Left lung (tissue), 10 donors: ENCODE results near the gene ATXN1. TPM values are rescaled to one million over a fixed set of nuclear protein-coding genes. Genes with fewer than 3 reads are reported as not detected.
A peak's percentile ranks its signal among the peaks of the same experiment; 100 is the strongest.

ENCODE experiments used
- ATAC-seq: fragments of 200-7000 bp; cut with Tn5 transposase; one replicate; pipeline ENCODE4 v1.9.1; 2020; ENCODE audit warnings: moderate library complexity
- DNase-seq, 4 donors: peaks; one replicate each; pipeline ENCODE4 v3.0.0-alpha.2; 2013 to 2020
- H3K27ac ChIP-seq, 2 donors: fragments of 200-600 bp; sonication (generic) in 1 of 2; one replicate each; pipeline versions ENCODE4 v1.5.0 to v1.8.0; 2020 to 2021
- H3K27me3 ChIP-seq, 2 donors: fragments of 200-600 bp; sonication (generic) in 1 of 2; one replicate each; pipeline versions ENCODE4 v1.5.0 to v1.8.0; 2020 to 2021
- H3K36me3 ChIP-seq, 2 donors: fragments of 200-600 bp; sonication (generic) in 1 of 2; one replicate each; pipeline versions ENCODE4 v1.5.0 to v1.8.0; 2020 to 2021
- H3K4me1 ChIP-seq, 2 donors: fragments of 200-600 bp; one replicate each; pipeline ENCODE4 v1.8.0; 2021
- H3K4me3 ChIP-seq, 2 donors: fragments of 200-600 bp; sonication (generic) in 1 of 2; one replicate each; pipeline versions ENCODE4 v1.5.0 to v1.8.0; 2020 to 2021; ENCODE audit warnings: mild to moderate bottlenecking in 1 of 2
- H3K9me3 ChIP-seq, 2 donors: fragments of 200-600 bp; sonication (generic) in 1 of 2; one replicate each; pipeline versions ENCODE4 v1.5.0 to v1.8.0; 2020 to 2021
- intact Hi-C, 2 donors: fragments of 100-400 bp; cut with DNase I; formaldehyde crosslinking; loops; one replicate each; pipeline versions ENCODE4 v1.11.2 to v1.14.2; 2022
- polyA plus RNA-seq, 6 donors: library from polyadenylated mRNA; unstranded; fragments of 120-200 nt; gene quantifications; one replicate each; pipeline ENCODE4 v1.2.1, GENCODE V29; 2013; ENCODE audit not compliant: insufficient read length in 6 of 6
- total RNA-seq, 2 donors: library from RNA; stranded (reverse); fragmentation: NEBNext Ultra II Directional; extraction: Animal tissue kit (Norgen Biotek cat#: 25700); gene quantifications; one replicate each; pipeline ENCODE4 v1.2.1, GENCODE V29; 2021
- TF ChIP-seq, protein P1 (sequence below), 2 donors: fragments of 200-600 bp; sonication (generic) in 1 of 2; IDR thresholded peaks; one replicate each; pipeline versions ENCODE4 v1.5.0 to v1.8.0; 2021; ENCODE audit warnings: antibody characterized with exemption in 2 of 2
- donor health status: DM: no; HTN: yes; CAD: no.
- donor health status: DM: no; HTN: no; CAD: no.

Gene ATXN1
- total and polyA plus RNA-seq, 8 donors: 23.3 to 67.4 (median 27.3) TPM

DNA sequence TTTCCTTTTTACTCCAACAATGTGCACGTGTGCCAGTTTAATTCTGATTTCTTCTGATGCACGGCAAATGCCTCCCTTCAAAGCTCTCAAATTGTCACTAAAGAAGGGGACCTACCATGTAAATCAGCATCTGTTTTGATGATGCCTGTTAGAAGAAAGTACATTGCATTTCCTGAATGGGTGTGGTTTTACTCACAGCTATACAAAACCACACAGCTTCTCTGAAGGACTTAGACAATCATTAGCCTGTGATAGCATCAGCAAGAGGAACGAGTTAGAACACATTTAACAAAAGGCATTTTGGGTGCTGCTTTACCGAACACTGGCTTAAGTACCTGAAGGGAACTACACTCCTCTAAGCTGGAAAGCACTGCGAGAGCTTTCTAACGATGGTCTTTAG is 109.4 kb downstream of the ATXN1 start:
- peaks cover 0 to 43% of the 10 kb centered on the region in 2 donors for H3K36me3 ChIP-seq
- peak overlapping the region in 1 of 2 donors; percentile 10 for H3K27ac ChIP-seq
- no peaks in the 10 kb centered on the region for H3K9me3 ChIP-seq
- intact Hi-C loops: no loop called here
- H3K4me1 ChIP-seq: peaks cover 0 to 29% of the 10 kb centered on the region in 2 donors
- no peak overlapping the region for H3K4me3 ChIP-seq
- H3K27me3 ChIP-seq: no peaks in the 10 kb centered on the region
- DNase-seq: no peak
- TF ChIP-seq, protein P1, sequence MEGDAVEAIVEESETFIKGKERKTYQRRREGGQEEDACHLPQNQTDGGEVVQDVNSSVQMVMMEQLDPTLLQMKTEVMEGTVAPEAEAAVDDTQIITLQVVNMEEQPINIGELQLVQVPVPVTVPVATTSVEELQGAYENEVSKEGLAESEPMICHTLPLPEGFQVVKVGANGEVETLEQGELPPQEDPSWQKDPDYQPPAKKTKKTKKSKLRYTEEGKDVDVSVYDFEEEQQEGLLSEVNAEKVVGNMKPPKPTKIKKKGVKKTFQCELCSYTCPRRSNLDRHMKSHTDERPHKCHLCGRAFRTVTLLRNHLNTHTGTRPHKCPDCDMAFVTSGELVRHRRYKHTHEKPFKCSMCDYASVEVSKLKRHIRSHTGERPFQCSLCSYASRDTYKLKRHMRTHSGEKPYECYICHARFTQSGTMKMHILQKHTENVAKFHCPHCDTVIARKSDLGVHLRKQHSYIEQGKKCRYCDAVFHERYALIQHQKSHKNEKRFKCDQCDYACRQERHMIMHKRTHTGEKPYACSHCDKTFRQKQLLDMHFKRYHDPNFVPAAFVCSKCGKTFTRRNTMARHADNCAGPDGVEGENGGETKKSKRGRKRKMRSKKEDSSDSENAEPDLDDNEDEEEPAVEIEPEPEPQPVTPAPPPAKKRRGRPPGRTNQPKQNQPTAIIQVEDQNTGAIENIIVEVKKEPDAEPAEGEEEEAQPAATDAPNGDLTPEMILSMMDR (IDR thresholded peaks at IDR 0.05): no peak
- peak; percentile 60 for ATAC-seq

DNA sequence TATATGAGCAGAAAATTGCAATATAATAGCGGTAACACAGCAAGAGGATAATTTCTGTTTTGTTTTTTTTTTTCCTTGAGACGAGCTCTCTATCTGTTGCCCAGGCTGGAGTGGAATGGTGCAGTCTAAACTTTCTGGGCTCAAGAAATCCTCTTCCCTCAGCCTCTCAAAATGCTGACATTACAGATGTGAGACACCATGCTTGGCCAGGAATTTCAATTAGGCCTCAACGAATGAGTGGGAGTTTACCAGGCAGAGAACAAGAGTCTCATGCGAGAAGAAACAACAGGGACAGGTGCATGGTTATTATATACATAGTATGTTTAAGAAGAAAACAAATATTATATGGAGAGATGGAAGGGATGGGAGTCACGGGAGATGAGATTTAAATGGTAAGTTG is 111.4 kb downstream of the ATXN1 start:
- DNase-seq (no peak), ATAC-seq (no peak)

DNA sequence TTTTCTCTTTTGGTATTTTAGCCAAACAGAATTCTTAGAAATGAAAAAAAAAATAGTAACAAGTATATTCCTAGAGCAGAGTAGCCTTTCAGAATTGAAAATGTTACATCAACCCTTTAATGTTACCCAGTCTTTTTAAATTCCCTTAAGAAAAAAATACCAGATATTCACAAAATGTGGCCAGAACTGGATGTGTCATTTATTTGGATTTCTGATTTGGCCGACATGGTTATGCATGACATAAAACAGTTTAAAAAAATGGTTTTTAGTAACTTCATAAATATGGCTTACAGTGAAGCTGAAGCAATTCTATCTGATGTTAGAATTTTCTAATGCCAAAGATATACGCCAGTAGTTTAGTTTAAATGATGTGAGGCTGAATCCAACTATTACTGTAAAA is 112.0 kb downstream of the ATXN1 start:
- Histone ChIP-seq H3K9me3 (no peaks in the 10 kb centered on the region), H3K4me3 (no peak overlapping the region), H3K27me3 (no peaks in the 10 kb centered on the region), H3K27ac (no peak overlapping the region), H3K4me1 (peaks cover 0 to 29% of the 10 kb centered on the region in 2 donors), H3K36me3 (peaks cover 0 to 27% of the 10 kb centered on the region in 2 donors)
- ATAC-seq (no peak), DNase-seq (no peak)
- TF ChIP-seq, protein P1 (IDR thresholded peaks at IDR 0.05): no peak
- intact Hi-C loops: no loop called here

More for the DNA sequence above, 111.4 kb downstream of the ATXN1 start:
- H3K36me3 ChIP-seq: peaks cover 0 to 23% of the 10 kb centered on the region in 2 donors
- no peaks in the 10 kb centered on the region for H3K27me3 ChIP-seq
- no peak overlapping the region for H3K27ac ChIP-seq
- TF ChIP-seq, protein P1 (IDR thresholded peaks at IDR 0.05): no peak
- H3K4me3 ChIP-seq: no peak overlapping the region
- H3K9me3 ChIP-seq: no peaks in the 10 kb centered on the region
- intact Hi-C loops: no loop called here
- peaks cover 0 to 29% of the 10 kb centered on the region in 2 donors for H3K4me1 ChIP-seq

DNA sequence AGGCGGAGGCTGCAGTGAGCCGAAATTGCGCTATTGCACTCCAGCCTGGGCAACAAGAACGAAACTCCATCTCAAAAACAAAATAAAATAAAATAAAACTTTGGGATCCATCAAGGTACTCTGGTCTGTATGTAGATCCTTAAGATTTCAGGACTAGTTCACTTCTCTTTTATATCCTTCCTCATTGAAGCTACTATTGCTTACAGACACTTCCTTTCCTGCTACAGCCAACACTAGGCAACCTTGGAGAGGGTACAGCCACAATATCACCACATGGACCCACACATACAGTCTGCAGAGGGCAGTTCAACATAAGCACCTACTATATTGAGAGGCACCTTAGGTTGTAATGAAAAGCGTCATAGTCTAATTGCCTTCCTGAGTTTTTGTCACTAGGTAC is 113.3 kb downstream of the ATXN1 start:
- Histone ChIP-seq H3K4me1 (peaks cover 0 to 26% of the 10 kb centered on the region in 2 donors), H3K9me3 (no peaks in the 10 kb centered on the region), H3K36me3 (peaks cover 0 to 18% of the 10 kb centered on the region in 2 donors), H3K4me3 (no peak overlapping the region), H3K27me3 (no peaks in the 10 kb centered on the region), H3K27ac (no peak overlapping the region)
- TF ChIP-seq, protein P1 (IDR thresholded peaks at IDR 0.05): no peak
- DNase-seq (no peak), ATAC-seq (no peak)
- intact Hi-C loops: no loop called here

DNA sequence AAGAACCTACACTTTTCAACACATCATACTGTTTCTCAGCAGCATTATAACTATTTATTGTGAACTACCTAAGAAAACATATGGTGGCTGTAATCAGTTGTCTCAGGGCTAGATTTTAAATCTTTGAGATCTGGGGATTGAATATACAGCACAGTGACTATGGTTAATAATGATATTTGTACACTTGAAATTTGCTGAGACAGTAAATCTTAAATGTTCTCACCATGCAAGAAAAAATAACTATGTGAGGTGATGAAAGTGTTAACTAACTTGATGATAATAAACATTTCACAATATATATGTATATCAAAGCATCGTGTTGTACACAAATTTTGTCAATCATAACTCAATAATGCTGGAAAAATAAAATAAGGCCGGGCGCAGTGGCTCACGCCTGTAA is 113.8 kb downstream of the ATXN1 start:
- ATAC-seq: no peak
- Histone ChIP-seq H3K4me3 (no peak overlapping the region), H3K9me3 (no peaks in the 10 kb centered on the region), H3K27ac (no peak overlapping the region), H3K4me1 (peaks cover 0 to 22% of the 10 kb centered on the region in 2 donors), H3K36me3 (peaks cover 0 to 15% of the 10 kb centered on the region in 2 donors), H3K27me3 (no peaks in the 10 kb centered on the region)
- TF ChIP-seq, protein P1 (IDR thresholded peaks at IDR 0.05): no peak
- intact Hi-C loops: no loop called here
- no peak for DNase-seq
